Mucosa of descending colon (tissue), 3 donors: ENCODE data around the gene NAPSA. TPM values are rescaled to one million over a fixed set of nuclear protein-coding genes. Genes with fewer than 3 reads are reported as not detected.

Experiments used
- ATAC-seq: fragments of 200-7000 bp; cut with Tn5 transposase; one replicate; pipeline ENCODE4 v1.9.1; 2020; ENCODE audit warnings: mild to moderate bottlenecking, moderate library complexity
- DNase-seq, 3 donors: peaks; one replicate each; pipeline ENCODE4 v3.0.0-alpha.2; 2020
- H3K36me3 ChIP-seq: fragments of 200-600 bp; one replicate; pipeline ENCODE4 v1.8.0; 2021; ENCODE audit warnings: low read depth, mild to moderate bottlenecking
- H3K4me1 ChIP-seq: fragments of 200-600 bp; one replicate; pipeline ENCODE4 v1.8.0; 2021; ENCODE audit warnings: low read depth, mild to moderate bottlenecking
- H3K4me3 ChIP-seq: fragments of 200-600 bp; one replicate; pipeline ENCODE4 v1.8.0; 2021; ENCODE audit warnings: mild to moderate bottlenecking
- H3K9me3 ChIP-seq: fragments of 200-600 bp; one replicate; pipeline ENCODE4 v1.8.0; 2021; ENCODE audit warnings: mild to moderate bottlenecking
- intact Hi-C, 2 donors: fragments of 100-400 bp; cut with DNase I in 1 of 2; cut with micrococcal nuclease in 1 of 2; formaldehyde crosslinking; loops; one replicate each; pipeline versions ENCODE4 v1.11.0 to v1.11.1; 2022; cut with DNase I, micrococcal nuclease
- long read RNA-seq, 2 donors: library from polyadenylated mRNA; unstranded; transcript quantifications; one replicate each; pipeline ENCODE4 v2.0.0, GENCODE V29; 2019 to 2021
- total RNA-seq, 3 donors: library from RNA; stranded (reverse); fragmentation: NEBNext Ultra II Directional in 2 of 3; extraction: Animal tissue kit (Norgen Biotek cat#: 25700) in 2 of 3; gene quantifications; one replicate each; pipeline versions ENCODE4 v1.2.1 to v1.2.4, GENCODE V29; 2021 to 2023
- TF ChIP-seq, protein P1 (sequence below): fragments of 200-600 bp; IDR thresholded peaks from one replicate; pipeline ENCODE4 v1.8.0; 2022; ENCODE audit warnings: antibody characterized with exemption, mild to moderate bottlenecking
- donor health status: DM: no; HTN: no; CAD: no; lungs with moderate emphysema.
- donor health status: DM: no; HTN: no; CAD: no.
- donor health status: DM: no; HTN: yes; CAD: no.

NAPSA gene
- 1 to 10 TPM; 1.8 to 3.2 (median 2.0) TPM for total RNA-seq
- long read RNA-seq, donor 1 = 0 reads
- long read RNA-seq, donor 2 = 0 reads

DNA sequence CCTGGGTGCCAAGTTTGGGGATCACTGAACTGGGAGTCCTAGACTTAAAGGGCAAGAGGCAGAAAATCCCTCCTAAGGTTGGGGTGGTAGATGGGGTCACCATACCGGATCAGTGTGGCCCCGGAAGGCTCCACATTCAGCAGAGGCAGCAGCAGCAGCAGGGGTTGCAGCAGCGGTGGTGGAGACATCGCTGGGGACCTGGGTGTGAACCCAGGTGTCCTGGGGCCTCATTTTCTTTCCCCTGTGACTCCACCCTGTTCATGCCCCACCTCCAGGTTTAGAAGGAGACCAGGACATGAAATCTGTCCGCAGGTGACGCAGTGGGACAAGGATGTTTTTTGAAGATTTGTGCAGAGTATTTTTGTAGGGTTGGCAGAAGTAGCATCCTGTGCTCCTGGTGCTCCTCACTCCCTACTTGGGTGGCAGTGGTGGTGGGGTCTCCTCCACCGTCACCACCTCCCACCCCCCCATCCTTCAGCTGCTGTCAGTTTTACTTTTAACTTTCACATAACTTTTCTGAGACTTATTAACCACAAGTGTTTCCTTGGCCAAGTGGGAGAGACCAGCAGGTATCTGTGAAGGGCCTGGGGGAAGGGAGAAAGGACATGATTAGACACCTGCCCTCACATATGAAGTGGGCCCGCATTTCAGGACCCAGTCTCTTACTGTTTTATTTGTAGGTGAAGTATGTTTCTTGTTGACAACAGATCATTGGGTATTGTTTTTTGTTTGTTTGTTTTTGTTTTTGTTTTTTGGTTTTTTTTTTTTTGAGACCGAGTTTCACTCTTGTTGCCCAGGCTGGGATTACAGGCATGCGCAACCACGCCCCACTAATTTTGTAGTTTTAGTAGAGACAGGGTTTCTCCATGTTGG lies at the start of gene NAPSA:
Gene NAPSA (minus strand): TSS at position 206 of the 873 bp plus-strand sequence. CDS start 18 bp downstream, at position 188.
- no peaks in the 10 kb centered on the region for H3K4me1 ChIP-seq
- intact Hi-C loops = loop anchor here (5.0 to 10.0 kb wide), 3 partner anchors 49 to 99 kb away; partner anchors contain the start of gene SPIB (in 1 of the 2)

DNA sequence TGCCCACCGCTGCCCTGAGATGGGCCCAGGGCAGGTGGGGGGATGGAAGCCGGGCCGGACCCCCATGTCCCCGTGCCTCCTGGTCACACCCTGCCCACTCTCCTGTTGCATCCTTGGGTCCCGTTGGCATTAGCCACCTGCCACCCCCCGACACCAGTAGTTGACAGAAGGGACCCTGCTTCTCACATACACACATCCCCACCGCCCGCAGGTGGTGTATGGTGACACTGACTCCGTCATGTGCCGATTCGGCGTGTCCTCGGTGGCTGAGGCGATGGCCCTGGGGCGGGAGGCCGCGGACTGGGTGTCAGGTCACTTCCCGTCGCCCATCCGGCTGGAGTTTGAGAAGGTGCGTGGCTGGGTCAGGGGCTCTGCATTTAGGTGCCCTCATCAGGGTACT lies 48.1 kb upstream of the NAPSA start:
- Histone ChIP-seq H3K4me1 (peaks cover 24% of the 10 kb centered on the region), H3K4me3 (no peak overlapping the region), H3K36me3 (no peaks in the 10 kb centered on the region), H3K9me3 (no peaks in the 10 kb centered on the region)
- TF ChIP-seq, protein P1, sequence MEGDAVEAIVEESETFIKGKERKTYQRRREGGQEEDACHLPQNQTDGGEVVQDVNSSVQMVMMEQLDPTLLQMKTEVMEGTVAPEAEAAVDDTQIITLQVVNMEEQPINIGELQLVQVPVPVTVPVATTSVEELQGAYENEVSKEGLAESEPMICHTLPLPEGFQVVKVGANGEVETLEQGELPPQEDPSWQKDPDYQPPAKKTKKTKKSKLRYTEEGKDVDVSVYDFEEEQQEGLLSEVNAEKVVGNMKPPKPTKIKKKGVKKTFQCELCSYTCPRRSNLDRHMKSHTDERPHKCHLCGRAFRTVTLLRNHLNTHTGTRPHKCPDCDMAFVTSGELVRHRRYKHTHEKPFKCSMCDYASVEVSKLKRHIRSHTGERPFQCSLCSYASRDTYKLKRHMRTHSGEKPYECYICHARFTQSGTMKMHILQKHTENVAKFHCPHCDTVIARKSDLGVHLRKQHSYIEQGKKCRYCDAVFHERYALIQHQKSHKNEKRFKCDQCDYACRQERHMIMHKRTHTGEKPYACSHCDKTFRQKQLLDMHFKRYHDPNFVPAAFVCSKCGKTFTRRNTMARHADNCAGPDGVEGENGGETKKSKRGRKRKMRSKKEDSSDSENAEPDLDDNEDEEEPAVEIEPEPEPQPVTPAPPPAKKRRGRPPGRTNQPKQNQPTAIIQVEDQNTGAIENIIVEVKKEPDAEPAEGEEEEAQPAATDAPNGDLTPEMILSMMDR = no peak
- DNase-seq (no peak), ATAC-seq (no peak)
- intact Hi-C loops = loop anchor here in 1 of 2 donors (10.0 kb wide), 1 partner anchor 49 kb away; the partner anchor contains the start of gene NAPSA

More for the DNA sequence above, at the start of gene NAPSA:
- no peaks in the 10 kb centered on the region for H3K9me3 ChIP-seq
- ATAC-seq (no peak), DNase-seq (no peak)
- no peak within 1 kb of the TSS for H3K4me3 ChIP-seq
- H3K36me3 ChIP-seq = no peaks in the 10 kb centered on the region
- TF ChIP-seq, protein P1 = no peak

DNA sequence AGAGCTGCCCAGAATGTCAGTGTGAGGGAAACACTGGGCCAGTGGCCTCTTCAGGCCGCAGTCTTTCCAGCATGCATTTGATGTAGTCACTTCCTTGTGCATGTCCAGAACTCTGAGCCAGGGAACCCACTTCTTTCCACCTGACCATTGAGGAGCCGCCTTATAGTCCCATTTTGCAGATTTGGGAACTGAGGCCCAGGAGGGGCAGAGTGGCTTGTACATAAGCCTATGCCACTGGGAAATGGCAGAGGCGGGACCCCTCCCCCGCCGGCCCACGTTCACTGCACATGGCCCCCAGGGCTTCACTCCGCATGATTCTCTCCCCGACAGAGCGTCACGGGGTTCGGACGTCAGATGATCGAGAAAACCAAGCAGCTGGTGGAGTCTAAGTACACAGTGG lies 47.7 kb upstream of the NAPSA start:
- intact Hi-C loops = loop anchor here in 1 of 2 donors (10.0 kb wide), 1 partner anchor 48 kb away; the partner anchor contains the start of gene NAPSA
- no peak for ATAC-seq

DNA sequence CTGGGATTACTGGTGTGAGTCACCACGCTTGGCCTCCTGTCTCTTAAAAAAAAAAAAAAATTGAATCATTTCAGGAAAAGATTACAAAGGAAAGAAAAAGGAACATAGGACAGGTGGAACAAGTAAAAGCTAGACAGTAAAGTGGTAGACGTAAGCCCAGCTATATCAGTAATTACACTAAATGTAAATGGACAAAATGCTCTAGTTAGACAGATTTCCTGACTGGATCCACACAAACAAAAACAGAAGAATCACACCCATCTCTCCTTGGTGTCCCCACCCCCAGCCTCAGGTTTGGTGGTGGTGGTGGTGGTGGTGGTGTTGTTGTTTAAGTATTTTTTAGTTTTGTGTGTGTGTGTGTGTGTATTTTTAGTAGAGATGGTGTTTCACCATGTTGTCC lies 47.0 kb upstream of the NAPSA start:
- Histone ChIP-seq H3K36me3 (no peaks in the 10 kb centered on the region), H3K4me3 (no peak overlapping the region), H3K9me3 (no peaks in the 10 kb centered on the region), H3K4me1 (peaks cover 19% of the 10 kb centered on the region)
- DNase-seq = no peak
- ATAC-seq = no peak
- TF ChIP-seq, protein P1 = no peak
- intact Hi-C loops = loop anchor here in 1 of 2 donors (10.0 kb wide), 1 partner anchor 48 kb away; the partner anchor contains the start of gene NAPSA

More for the DNA sequence above, 47.7 kb upstream of the NAPSA start:
- TF ChIP-seq, protein P1 = no peak
- Histone ChIP-seq H3K36me3 (no peaks in the 10 kb centered on the region), H3K9me3 (no peaks in the 10 kb centered on the region), H3K4me3 (no peak overlapping the region), H3K4me1 (peaks cover 20% of the 10 kb centered on the region)
- DNase-seq = no peak

DNA sequence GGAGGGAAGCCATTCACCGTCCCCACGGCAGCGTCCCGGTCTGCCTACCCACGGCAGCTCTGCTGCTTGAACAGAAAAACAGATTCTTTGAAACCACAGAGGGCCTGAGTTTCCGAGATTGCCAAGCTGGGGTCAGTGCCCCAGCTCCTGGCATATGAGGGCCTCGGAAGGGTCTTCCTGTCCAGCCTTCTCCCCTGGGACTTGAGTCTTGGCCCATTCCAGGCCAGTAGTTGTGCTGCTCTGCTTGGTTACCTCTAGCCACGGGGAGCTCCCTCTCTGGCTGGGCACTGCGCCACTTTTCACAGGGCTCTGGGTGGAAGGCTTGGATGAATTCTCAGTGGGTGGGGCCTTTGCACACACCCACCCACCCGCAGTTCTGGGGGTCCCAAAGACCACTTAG lies 44.7 kb upstream of the NAPSA start:
- H3K4me3 ChIP-seq = no peak overlapping the region
- intact Hi-C loops = loop anchor here in 1 of 2 donors (10.0 kb wide), 1 partner anchor 45 kb away; the partner anchor contains the start of gene NAPSA
- H3K36me3 ChIP-seq = no peaks in the 10 kb centered on the region
- no peaks in the 10 kb centered on the region for H3K9me3 ChIP-seq
- ATAC-seq (no peak), DNase-seq (no peak)
- H3K4me1 ChIP-seq = peaks cover 11% of the 10 kb centered on the region
- TF ChIP-seq, protein P1 = no peak
